ENCODE measurements around the gene CD80. TPM values are rescaled to one million over a fixed set of nuclear protein-coding genes. Genes with fewer than 3 reads are reported as not detected.

Gene CD80
- total and polyA plus RNA-seq, 2 of the 8 experiments (the other 6 are each of a cell fraction or from before 2014, with no cell fraction given) = 0.11 TPM; not detected in 1

DNA sequence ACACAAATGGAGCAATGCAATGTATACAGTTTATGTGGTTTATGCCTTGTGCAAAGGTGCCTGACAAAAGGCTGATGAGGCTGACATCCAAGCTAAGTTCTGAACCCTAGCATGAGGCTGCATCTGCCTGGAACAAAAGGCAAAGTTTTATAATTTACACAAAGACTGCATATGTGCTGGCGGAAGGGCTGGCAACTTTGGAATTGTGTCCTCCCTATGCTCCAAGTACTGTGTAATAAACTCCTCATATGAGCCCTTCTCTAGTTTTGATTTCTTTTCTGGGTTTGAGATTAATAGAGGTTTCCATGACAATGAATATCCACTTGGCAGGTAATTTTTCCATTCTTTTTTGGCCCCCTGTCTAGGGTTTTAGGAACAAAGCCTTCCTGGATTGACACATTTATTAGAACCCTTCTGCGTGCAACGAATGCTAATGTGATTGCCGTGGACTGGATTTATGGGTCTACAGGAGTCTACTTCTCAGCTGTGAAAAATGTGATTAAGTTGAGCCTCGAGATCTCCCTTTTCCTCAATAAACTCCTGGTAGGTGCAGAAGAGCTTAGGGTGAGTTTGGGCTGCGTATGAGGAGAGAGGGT is 49.1 kb upstream of the CD80 start:
- Histone ChIP-seq H3K27ac (ENCODE audit: low read depth, low read length) (no peak overlapping the region), H3K14ac (ENCODE audit: insufficient read length) (no peak overlapping the region), H2BK120ac (replicated peaks; ENCODE audit: low read depth, low read length) (no peak overlapping the region), H2AK5ac (ENCODE audit: low read depth, low read length) (no peak overlapping the region), H3K23me2 (ENCODE audit: low read depth, low read length) (no peaks in the 10 kb centered on the region; the same call in 1 of the 2 replicates), H3K4me2 (ENCODE audit: insufficient read depth in 1 of 2, low read depth in 2 of 2, low read length in 2 of 2) (no peak overlapping the region), H3K18ac (ENCODE audit: extremely low read depth, low read length) (no peak overlapping the region), H3K23ac (ENCODE audit: insufficient read length) (no peak overlapping the region), H3K4me1 (replicated peaks in 1 of 4; ENCODE audit: control insufficient read depth in 3 of 4, insufficient read depth in 4 of 4, low read length in 3 of 4) (no peaks in the 10 kb centered on the region; a peak in 1 of 7 replicates), H4K20me1 (replicated peaks in 1 of 2; ENCODE audit: control insufficient read depth in 1 of 2, insufficient read depth in 2 of 2, low read length in 2 of 2) (no peaks in the 10 kb centered on the region), H3K27me3 (replicated peaks in 1 of 4; ENCODE audit: control insufficient read depth in 3 of 4, extremely low read depth in 1 of 4, insufficient read depth in 3 of 4, low read length in 3 of 4) (no peaks in the 10 kb centered on the region), H4K8ac (ENCODE audit: extremely low read depth, insufficient read depth, low read length) (no peak overlapping the region), H4K91ac (replicated peaks; ENCODE audit: insufficient read length, low read length) (no peak overlapping the region), H3K56ac (replicated peaks; ENCODE audit: insufficient read length, low read depth, low read length) (no peak overlapping the region), H3K79me1 (ENCODE audit: low read depth, low read length) (no peaks in the 10 kb centered on the region), H2AFZ (ENCODE audit: low read length) (no peak overlapping the region), H3K9ac (replicated peaks in 1 of 4; ENCODE audit: extremely low read depth in 1 of 4, low read depth in 3 of 4, low read length in 3 of 4) (no peak overlapping the region), H4K5ac (ENCODE audit: insufficient read length, low read depth, low read length) (no peak overlapping the region), H3K4ac (replicated peaks; ENCODE audit: insufficient read length, low read depth, low read length) (no peak overlapping the region), H2BK5ac (ENCODE audit: low read depth, low read length) (no peak overlapping the region), H3K9me3 (ENCODE audit: insufficient read depth in 2 of 2, low read depth in 1 of 2, low read length in 1 of 2) (no peaks in the 10 kb centered on the region), H2BK12ac (ENCODE audit: low read depth, low read length) (no peak overlapping the region), H2BK15ac (ENCODE audit: low read length) (no peak overlapping the region), H3K79me2 (ENCODE audit: control insufficient read depth in 1 of 2, insufficient read depth in 2 of 2, low read length in 2 of 2) (no peaks in the 10 kb centered on the region), H3K4me3 (ENCODE audit: extremely low read depth in 1 of 4, insufficient read depth in 2 of 4, low read depth in 3 of 4, low read length in 4 of 4) (no peak overlapping the region), H3K36me3 (ENCODE audit: control insufficient read depth in 2 of 4, insufficient read depth in 4 of 4, low read length in 3 of 4) (no peaks in the 10 kb centered on the region), H2BK20ac (ENCODE audit: low read length) (no peak overlapping the region)
- ChIA-PET POLR2A (ENCODE audit: partially characterized antibody) (interaction anchor here (1.4 kb wide), 1 partner anchor 9 kb away, joined by 3 read pairs; no protein-coding TSS in a partner anchor), CTCF (ENCODE audit: partially characterized antibody) (interaction anchor here (0.9 to 2.1 kb wide), 3 partner anchors 8 to 66 kb away, joined by 4 to 9 read pairs (median 4); no protein-coding TSS in a partner anchor)
- 92% methylated on average over 6 of the region's 6 CpGs; no CpG with 5 or more reads in 1 of the 2 experiments for WGBS, 2 experiments (ENCODE audit: extremely low coverage in 1 of 2, insufficient coverage in 1 of 2, insufficient read length in 1 of 2, insufficient replicate concordance in 2 of 2, low coverage in 1 of 2, low lambda C conversion rate in 2 of 2, missing lambda C conversion rate in 1 of 2)
- no peak for FAIRE-seq
- DNase-seq (ENCODE audit: low read depth in 1 of 2, low spot score in 2 of 2) = no peak
- TF ChIP-seq KDM1A (IDR thresholded peaks at IDR 0.05; ENCODE audit: borderline replicate concordance, low read length) (no peak), SIN3A (conservative IDR thresholded peaks at IDR 0.05 in 1 of 2, IDR thresholded peaks at IDR 0.05 in 1 of 2; ENCODE audit: low read depth in 1 of 2, low read length in 2 of 2) (no peak)
